ENCODE results near the gene OPN1LW. TPM values are rescaled to one million over a fixed set of nuclear protein-coding genes. Genes with fewer than 3 reads are reported as not detected.
"Not testable (repeated sequence)": the region's sequence is repeated elsewhere in the genome, so short reads cannot be mapped to it uniquely, and the experiment has no call there.

Gene OPN1LW
- total and polyA plus RNA-seq, 2 of the 8 experiments (the other 6 are each of a cell fraction or from before 2014, with no cell fraction given): not detected

DNA sequence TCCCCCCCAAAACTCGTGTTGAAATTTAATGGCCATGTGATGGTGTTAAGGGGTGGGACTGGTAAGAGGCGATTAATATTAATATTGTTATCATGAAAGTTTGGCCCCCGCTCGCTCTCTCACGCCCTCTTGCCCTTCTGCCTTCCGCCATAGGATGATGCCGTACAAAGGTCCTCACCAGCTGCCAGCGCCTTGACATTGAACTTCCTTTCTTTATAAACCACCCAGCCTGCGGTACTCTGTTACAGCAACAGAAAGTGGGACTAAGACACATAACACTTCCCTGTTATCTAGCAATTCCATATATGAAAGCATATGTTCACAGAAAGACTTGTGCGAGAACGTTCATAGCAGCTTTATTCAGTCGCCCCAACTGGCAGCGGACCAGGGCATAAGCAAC, 24.3 kb downstream of the OPN1LW start:
- H2BK5ac ChIP-seq (ENCODE audit: low read depth, low read length); H3K18ac ChIP-seq (ENCODE audit: extremely low read depth, low read length); H3K79me2 ChIP-seq (ENCODE audit: control insufficient read depth in 1 of 2, insufficient read depth in 2 of 2, low read length in 2 of 2); H3K79me1 ChIP-seq (ENCODE audit: low read depth, low read length); H3K14ac ChIP-seq (ENCODE audit: insufficient read length); H3K9ac ChIP-seq (replicated peaks in 1 of 4; ENCODE audit: extremely low read depth in 1 of 4, low read depth in 3 of 4, low read length in 3 of 4); H3K36me3 ChIP-seq (ENCODE audit: control insufficient read depth in 2 of 4, insufficient read depth in 4 of 4, low read length in 3 of 4); FAIRE-seq; H3K4me3 ChIP-seq (ENCODE audit: extremely low read depth in 1 of 4, insufficient read depth in 2 of 4, low read depth in 3 of 4, low read length in 4 of 4); CTCF ChIA-PET (ENCODE audit: partially characterized antibody); POLR2A ChIA-PET (ENCODE audit: partially characterized antibody); H3K4ac ChIP-seq (replicated peaks; ENCODE audit: insufficient read length, low read depth, low read length); H4K5ac ChIP-seq (ENCODE audit: insufficient read length, low read depth, low read length); H3K4me2 ChIP-seq (ENCODE audit: insufficient read depth in 1 of 2, low read depth in 2 of 2, low read length in 2 of 2); H3K9me3 ChIP-seq (ENCODE audit: insufficient read depth in 2 of 2, low read depth in 1 of 2, low read length in 1 of 2); DNase-seq (ENCODE audit: low read depth in 1 of 2, low spot score in 2 of 2); H2BK120ac ChIP-seq (replicated peaks; ENCODE audit: low read depth, low read length); H3K23me2 ChIP-seq (ENCODE audit: low read depth, low read length); H2BK20ac ChIP-seq (ENCODE audit: low read length); H4K91ac ChIP-seq (replicated peaks; ENCODE audit: insufficient read length, low read length); H4K8ac ChIP-seq (ENCODE audit: extremely low read depth, insufficient read depth, low read length); H3K4me1 ChIP-seq (replicated peaks in 1 of 4; ENCODE audit: control insufficient read depth in 3 of 4, insufficient read depth in 4 of 4, low read length in 3 of 4); H2AFZ ChIP-seq (ENCODE audit: low read length); H3K27me3 ChIP-seq (replicated peaks in 1 of 4; ENCODE audit: control insufficient read depth in 3 of 4, extremely low read depth in 1 of 4, insufficient read depth in 3 of 4, low read length in 3 of 4); H2BK12ac ChIP-seq (ENCODE audit: low read depth, low read length); H3K27ac ChIP-seq (ENCODE audit: low read depth, low read length); H4K20me1 ChIP-seq (replicated peaks in 1 of 2; ENCODE audit: control insufficient read depth in 1 of 2, insufficient read depth in 2 of 2, low read length in 2 of 2); H2BK15ac ChIP-seq (ENCODE audit: low read length); H3K56ac ChIP-seq (replicated peaks; ENCODE audit: insufficient read length, low read depth, low read length); H2AK5ac ChIP-seq (ENCODE audit: low read depth, low read length); H3K23ac ChIP-seq (ENCODE audit: insufficient read length): not testable (repeated sequence)
- no CpG with 5 or more reads among the region's 13 CpGs for WGBS, 2 experiments (ENCODE audit: extremely low coverage in 1 of 2, insufficient coverage in 1 of 2, insufficient read length in 1 of 2, insufficient replicate concordance in 2 of 2, low coverage in 1 of 2, low lambda C conversion rate in 2 of 2, missing lambda C conversion rate in 1 of 2)

DNA sequence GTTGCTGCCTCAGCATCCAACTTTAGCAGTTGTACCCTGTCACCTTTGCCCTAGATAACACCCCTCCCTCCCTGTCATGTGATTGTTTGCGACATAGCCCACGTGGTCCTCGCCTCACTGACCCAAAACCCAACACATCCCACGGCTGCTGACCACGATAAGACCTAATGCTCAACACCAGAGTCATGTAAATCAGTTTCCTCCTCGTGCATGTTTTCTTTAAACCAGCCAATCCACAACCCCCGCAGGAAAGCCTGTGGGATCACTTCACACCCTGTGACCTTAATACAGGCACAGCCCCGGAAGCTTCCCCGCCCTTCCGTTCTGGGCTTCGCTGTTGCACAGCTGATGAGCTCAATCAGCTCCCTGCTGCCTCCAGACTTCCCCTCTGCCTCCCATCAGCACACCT, 28.5 kb downstream of the OPN1LW start:
- H3K4me1 ChIP-seq (replicated peaks in 1 of 4; ENCODE audit: control insufficient read depth in 3 of 4, insufficient read depth in 4 of 4, low read length in 3 of 4); H3K23ac ChIP-seq (ENCODE audit: insufficient read length); H3K27me3 ChIP-seq (replicated peaks in 1 of 4; ENCODE audit: control insufficient read depth in 3 of 4, extremely low read depth in 1 of 4, insufficient read depth in 3 of 4, low read length in 3 of 4); H3K18ac ChIP-seq (ENCODE audit: extremely low read depth, low read length); H3K56ac ChIP-seq (replicated peaks; ENCODE audit: insufficient read length, low read depth, low read length); H3K4me3 ChIP-seq (ENCODE audit: extremely low read depth in 1 of 4, insufficient read depth in 2 of 4, low read depth in 3 of 4, low read length in 4 of 4); H2BK5ac ChIP-seq (ENCODE audit: low read depth, low read length); H2BK120ac ChIP-seq (replicated peaks; ENCODE audit: low read depth, low read length); CTCF ChIA-PET (ENCODE audit: partially characterized antibody); H3K23me2 ChIP-seq (ENCODE audit: low read depth, low read length); H3K36me3 ChIP-seq (ENCODE audit: control insufficient read depth in 2 of 4, insufficient read depth in 4 of 4, low read length in 3 of 4); FAIRE-seq; H2BK15ac ChIP-seq (ENCODE audit: low read length); DNase-seq (ENCODE audit: low read depth in 1 of 2, low spot score in 2 of 2); H2BK20ac ChIP-seq (ENCODE audit: low read length); H2AFZ ChIP-seq (ENCODE audit: low read length); H3K9ac ChIP-seq (replicated peaks in 1 of 4; ENCODE audit: extremely low read depth in 1 of 4, low read depth in 3 of 4, low read length in 3 of 4); H4K20me1 ChIP-seq (replicated peaks in 1 of 2; ENCODE audit: control insufficient read depth in 1 of 2, insufficient read depth in 2 of 2, low read length in 2 of 2); H3K27ac ChIP-seq (ENCODE audit: low read depth, low read length); H3K79me1 ChIP-seq (ENCODE audit: low read depth, low read length); POLR2A ChIA-PET (ENCODE audit: partially characterized antibody); H4K91ac ChIP-seq (replicated peaks; ENCODE audit: insufficient read length, low read length); H2BK12ac ChIP-seq (ENCODE audit: low read depth, low read length); H3K4ac ChIP-seq (replicated peaks; ENCODE audit: insufficient read length, low read depth, low read length); H3K4me2 ChIP-seq (ENCODE audit: insufficient read depth in 1 of 2, low read depth in 2 of 2, low read length in 2 of 2); H3K14ac ChIP-seq (ENCODE audit: insufficient read length); H4K5ac ChIP-seq (ENCODE audit: insufficient read length, low read depth, low read length); H2AK5ac ChIP-seq (ENCODE audit: low read depth, low read length); H3K9me3 ChIP-seq (ENCODE audit: insufficient read depth in 2 of 2, low read depth in 1 of 2, low read length in 1 of 2); H3K79me2 ChIP-seq (ENCODE audit: control insufficient read depth in 1 of 2, insufficient read depth in 2 of 2, low read length in 2 of 2); H4K8ac ChIP-seq (ENCODE audit: extremely low read depth, insufficient read depth, low read length): not testable (repeated sequence)
- WGBS, 2 experiments (ENCODE audit: extremely low coverage in 1 of 2, insufficient coverage in 1 of 2, insufficient read length in 1 of 2, insufficient replicate concordance in 2 of 2, low coverage in 1 of 2, low lambda C conversion rate in 2 of 2, missing lambda C conversion rate in 1 of 2): no CpG with 5 or more reads among the region's 11 CpGs

Measured in H1 (cell line).